HG02588 (cell line): ENCODE data around the gene CACNG1.
"Not testable (repeated sequence)": the region's sequence is repeated elsewhere in the genome, so short reads cannot be mapped to it uniquely, and the experiment has no call there.

Source experiments
- ATAC-seq: cut with Tn5 transposase; IDR thresholded peaks from one replicate; pipeline ENCODE4 v1.9.1; 2021; ENCODE audit warnings: mild to moderate bottlenecking, moderate library complexity; ENCODE audit not compliant: unreplicated experiment

CACNG1 gene

GRCh38 chr17:67024736-67025135, 19.6 kb upstream of the CACNG1 start:
- no peak for ATAC-seq

DNA sequence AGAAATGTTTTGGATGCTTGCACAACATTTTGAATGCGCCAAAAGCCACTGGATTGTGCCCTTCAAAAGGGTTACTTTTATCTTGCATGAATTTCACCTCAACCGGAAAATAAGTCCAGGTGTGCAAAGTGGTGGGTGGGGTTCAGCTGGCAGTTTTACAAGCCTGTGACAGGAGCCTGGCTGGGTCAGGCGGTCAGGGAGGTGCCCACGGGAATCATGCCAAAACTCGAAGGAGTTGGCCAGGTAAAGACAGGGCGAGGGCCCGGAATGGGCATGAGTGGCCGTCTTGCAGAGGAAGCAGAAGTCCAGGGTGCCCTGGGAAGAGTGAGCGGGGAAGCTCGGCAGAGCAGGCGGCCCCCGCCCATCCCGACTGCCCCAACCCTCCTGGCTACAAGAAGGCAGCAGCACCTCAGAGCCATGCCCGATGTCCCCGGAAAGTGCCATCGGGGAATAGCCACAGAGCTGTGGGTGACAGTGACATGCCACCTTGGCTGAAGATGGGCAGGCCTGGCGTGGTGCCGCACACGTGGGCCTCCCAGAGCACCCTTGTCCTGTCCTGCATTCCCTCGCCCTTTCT, 19.1 kb upstream of the CACNG1 start:
- no peak for ATAC-seq

- no peak for ATAC-seq
These were observed 18.0 kb upstream of the CACNG1 start for GRCh38 chr17:67026341-67026740.

GRCh38 chr17:67027031-67027628, 17.2 kb upstream of the CACNG1 start:
- no peak for ATAC-seq

DNA sequence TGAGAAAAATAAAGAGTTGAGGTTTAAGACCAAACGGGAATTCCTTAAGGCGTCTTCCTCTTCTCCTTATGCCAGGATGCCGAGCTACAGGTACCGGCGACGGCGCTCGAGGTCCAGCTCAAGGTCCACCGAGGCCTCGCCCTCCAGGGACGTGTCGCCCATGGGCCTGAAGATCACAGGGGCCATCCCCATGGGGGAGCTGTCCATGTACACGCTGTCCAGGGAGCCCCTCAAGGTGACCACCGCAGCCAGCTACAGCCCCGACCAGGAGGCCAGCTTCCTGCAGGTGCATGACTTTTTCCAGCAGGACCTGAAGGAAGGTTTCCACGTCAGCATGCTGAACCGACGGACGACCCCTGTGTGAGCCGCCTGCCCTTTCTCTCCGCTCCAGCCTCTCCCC, 13.7 kb upstream of the CACNG1 start:
- ATAC-seq: no peak

DNA sequence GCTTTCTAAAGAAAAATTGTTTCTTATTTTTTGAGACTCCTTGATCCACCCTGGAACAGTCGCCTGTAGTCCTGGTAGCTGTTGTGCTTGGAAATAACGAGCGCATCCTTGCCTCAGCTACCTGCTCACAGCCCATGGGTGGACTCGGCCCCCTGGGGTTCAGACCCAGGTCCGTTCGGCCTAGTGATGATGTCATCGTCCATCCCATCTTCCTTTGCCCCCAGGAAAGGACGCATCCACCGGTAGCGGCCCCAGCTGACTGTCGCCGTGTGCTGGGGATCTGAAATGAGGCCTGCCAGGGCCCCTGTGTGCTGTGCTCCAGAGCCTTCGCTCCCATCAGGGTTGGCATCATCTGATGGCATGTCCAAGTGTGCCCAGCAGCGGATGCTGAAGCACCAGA, 12.0 kb upstream of the CACNG1 start:
- no peak for ATAC-seq

- ATAC-seq: no peak
These were observed 11.4 kb upstream of the CACNG1 start for GRCh38 chr17:67032985-67033384.

GRCh38 chr17:67033613-67034012, 10.7 kb upstream of the CACNG1 start:
- ATAC-seq: no peak

DNA sequence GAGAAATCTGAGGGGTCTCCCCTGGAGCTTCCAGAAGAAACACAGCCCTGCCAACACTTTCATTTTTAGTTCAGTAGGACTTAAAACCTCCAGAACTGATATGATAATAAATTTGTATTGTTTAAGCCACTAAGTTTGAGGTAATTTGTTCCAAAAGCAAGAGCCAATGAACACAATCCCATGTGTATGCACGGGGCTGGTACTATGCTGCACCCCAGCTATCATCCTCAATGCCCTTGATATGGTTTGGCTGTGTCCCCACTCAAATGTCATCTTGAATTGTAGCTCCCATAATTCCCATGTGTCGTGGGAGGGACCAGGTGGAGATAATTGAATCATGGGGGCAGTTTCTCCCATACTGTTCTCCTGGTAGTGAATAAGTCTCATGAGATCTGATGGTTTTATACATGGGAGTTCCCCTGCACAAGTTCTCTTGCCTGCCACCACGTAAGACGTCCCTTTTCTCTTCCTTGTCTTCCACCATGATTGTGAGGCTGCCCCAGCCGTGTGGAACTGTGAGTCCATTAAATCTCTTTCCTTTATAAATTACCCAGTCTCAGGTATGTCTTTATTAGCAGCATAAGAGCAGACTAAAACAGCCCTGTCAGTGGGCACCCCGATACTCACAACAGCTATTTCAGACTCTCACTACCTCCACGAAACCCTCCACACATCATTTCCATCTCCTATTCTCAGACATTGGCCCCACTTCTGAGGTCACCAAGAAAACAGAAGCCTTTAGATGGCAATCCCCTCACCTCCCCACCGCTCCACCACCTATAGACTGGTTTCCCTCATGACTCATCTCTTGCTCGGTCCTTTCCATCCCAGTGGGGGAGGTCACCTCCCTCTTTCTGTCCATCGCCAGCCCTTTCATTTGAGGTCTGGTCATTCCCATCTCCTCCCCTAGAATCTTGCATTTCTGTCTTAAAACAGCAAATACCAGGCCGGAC, 8.9 kb upstream of the CACNG1 start:
- peak; percentile 77 for ATAC-seq

- ATAC-seq: no peak
These were observed 5.4 kb upstream of the CACNG1 start for GRCh38 chr17:67038861-67039365.

- no peak for ATAC-seq
These were observed 3.7 kb upstream of the CACNG1 start for GRCh38 chr17:67040652-67041051.

GRCh38 chr17:67041119-67041518, 3.2 kb upstream of the CACNG1 start:
- not testable (repeated sequence) for ATAC-seq

DNA sequence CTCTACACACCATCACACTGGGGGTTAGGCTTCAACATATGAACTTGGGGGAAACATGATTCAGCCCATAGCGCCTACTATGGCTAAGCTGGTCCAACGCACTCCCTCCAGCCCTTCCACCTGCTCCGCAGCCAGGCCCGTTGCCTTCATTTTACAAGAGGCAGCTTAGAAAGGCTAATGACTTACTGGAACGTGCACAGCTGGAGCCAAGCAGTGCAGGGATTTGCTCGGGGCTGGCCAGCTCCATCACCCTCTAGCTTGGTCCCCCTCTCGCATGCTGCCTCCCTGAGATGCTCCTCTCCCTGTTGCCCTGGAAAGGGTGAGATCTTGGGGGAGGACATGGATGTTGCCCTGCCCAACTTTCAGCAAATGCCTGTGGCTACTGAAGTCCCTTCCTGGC, 2.8 kb upstream of the CACNG1 start:
- no peak for ATAC-seq

- no peak for ATAC-seq
These were observed 2.1 kb upstream of the CACNG1 start for GRCh38 chr17:67041941-67042899.

DNA sequence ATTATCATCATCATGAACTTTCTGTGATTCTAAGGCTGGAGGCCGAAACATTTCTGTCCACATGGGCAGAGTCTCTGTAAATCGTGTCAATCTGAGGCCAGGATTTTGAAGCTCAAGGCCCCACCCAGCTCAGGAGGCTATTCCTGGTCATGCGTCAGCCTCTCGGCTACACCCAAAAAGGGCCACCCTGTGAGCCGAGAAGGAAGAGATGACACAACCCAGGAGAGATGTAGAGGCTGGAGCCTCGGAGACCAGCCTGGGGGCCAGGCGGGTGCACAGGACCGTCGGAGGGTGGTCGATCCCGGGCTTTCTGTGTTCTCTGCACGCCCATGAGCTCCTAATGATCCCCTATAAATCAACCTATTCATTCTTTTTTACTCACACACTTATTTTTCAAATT, 1.1 kb upstream of the CACNG1 start:
- no peak for ATAC-seq

- ATAC-seq: no peak
These were observed 586 bp downstream of the CACNG1 start for GRCh38 chr17:67044940-67045339.

- ATAC-seq: no peak
These were observed 2.0 kb downstream of the CACNG1 start for GRCh38 chr17:67046398-67046797.

GRCh38 chr17:67047382-67047781, 3.0 kb downstream of the CACNG1 start:
- ATAC-seq: no peak

DNA sequence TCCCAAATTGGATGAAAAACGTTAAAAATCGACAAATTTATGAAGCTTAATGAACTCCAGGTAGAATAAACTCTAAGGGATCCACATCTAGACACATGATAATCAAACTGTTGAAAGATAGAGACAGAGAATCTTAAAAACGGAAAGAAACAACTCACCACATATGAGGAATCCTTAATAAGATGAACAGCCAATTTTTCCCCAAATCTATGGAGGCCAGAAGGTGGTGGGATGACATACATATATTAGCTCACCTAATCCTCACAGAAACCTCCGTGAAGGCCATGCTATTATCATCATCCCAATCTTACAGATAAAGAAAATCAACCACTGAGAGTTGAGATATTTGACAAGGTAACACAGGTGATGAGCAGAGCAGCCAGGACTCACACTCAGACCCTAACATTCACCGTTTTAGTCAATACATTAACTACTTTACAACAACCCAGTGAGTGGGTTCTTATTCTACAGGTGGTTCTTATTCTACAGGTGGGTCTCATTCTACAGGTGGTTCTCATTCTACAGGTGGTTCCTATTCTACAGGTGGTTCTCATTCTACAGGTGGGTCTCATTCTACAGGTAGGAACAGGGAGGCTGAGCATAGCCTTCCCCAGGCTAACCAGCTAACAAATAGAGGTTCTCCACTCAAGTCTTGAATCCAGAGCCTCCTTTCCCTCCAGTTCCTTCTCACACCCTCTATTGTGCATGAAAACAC, 4.8 kb downstream of the CACNG1 start:
- no peak for ATAC-seq

GRCh38 chr17:67050066-67050465, 5.7 kb downstream of the CACNG1 start:
- no peak for ATAC-seq
